HepG2 (cell line): ENCODE results near the gene ARHGEF16. TPM values are rescaled to one million over a fixed set of nuclear protein-coding genes. Genes with fewer than 3 reads are reported as not detected.

Experiments used
- ATAC-seq: fragments of 200-7000 bp; cut with Tn5 transposase; 3 replicates; pipeline ENCODE4 v1.9.1; 2020; ENCODE audit warnings: mild to moderate bottlenecking, moderate library complexity
- BruUV-seq: library from RNA; stranded (reverse); fragments of 400-500 nt; replicated peaks from 2 replicates; lab custom pipeline; 2021; lab: Mats Ljungman, UMichigan
- CTCF ChIA-PET: fragments of 300-600 bp; formaldehyde crosslinking; extraction: SDS; loops from one replicate; lab custom pipeline; 2021; ENCODE audit warnings: low total read pairs, inconsistent platforms, low intra/inter-chr PET ratio; lab: Yijun Ruan, JAX
- POLR2A ChIA-PET: fragments of 350-600 bp; sonication (Branson Sonifier 250); formaldehyde crosslinking; loops from one replicate; lab custom pipeline; 2020; ENCODE audit warnings: antibody characterized with exemption, inconsistent platforms; lab: Yijun Ruan, JAX
- DNase-seq: peaks from one replicate; pipeline ENCODE4 v3.0.0-alpha.2; 2015; ENCODE audit warnings: low spot score
- FAIRE-seq: peaks from 3 replicates; lab custom pipeline; 2011; peaks lifted over from hg19 to GRCh38; lab: Jason Lieb, UNC
- H2AFZ ChIP-seq: one replicate; pipeline ENCODE4 v1.6.1; 2011; ENCODE audit warnings: low read length, inconsistent platforms
- H3K27ac ChIP-seq: fragments of 300-600 bp; 3 replicates; pipeline ENCODE4 v1.8.0; 2011; ENCODE audit warnings: mixed run types, mild to moderate bottlenecking, mixed read lengths, low read length, inconsistent platforms; ENCODE audit not compliant: insufficient read depth; ENCODE audit errors: extremely low read length
- H3K27me3 ChIP-seq, 2 experiments: fragments of 200-600 bp in 1 of 2; 2 replicates in 1 of 2; 3 replicates in 1 of 2; pipeline versions ENCODE4 v1.6.0 to v1.8.0; 2011; ENCODE audit warnings: low read length in 2 of 2, mild to moderate bottlenecking in 2 of 2, moderate library complexity in 2 of 2, inconsistent platforms in 1 of 2; ENCODE audit not compliant: insufficient read depth in 2 of 2, control insufficient read depth in 1 of 2
- H3K36me3 ChIP-seq, 2 experiments: fragments of 200-600 bp in 1 of 2; replicated peaks in 1 of 2; 2 replicates in 1 of 2; 3 replicates in 1 of 2; pipeline versions ENCODE4 v1.5.1 to v1.8.0; 2011; ENCODE audit warnings: low read length in 2 of 2, inconsistent platforms in 1 of 2; ENCODE audit not compliant: insufficient read depth in 2 of 2, control insufficient read depth in 1 of 2
- H3K4me1 ChIP-seq: 2 replicates; pipeline ENCODE4 v1.5.1; 2012; ENCODE audit warnings: low read length, inconsistent platforms; ENCODE audit not compliant: insufficient read depth
- H3K4me2 ChIP-seq: 2 replicates; pipeline ENCODE4 v1.6.0; 2011; ENCODE audit warnings: low read depth, low read length, inconsistent platforms
- H3K4me3 ChIP-seq, 3 experiments: fragments of 200-600 bp in 1 of 3; sonication (generic), shearing (Covaris generic) in 1 of 3; replicated peaks in 1 of 3; 2 replicates each; pipeline ENCODE4 v1.5.1; 2011 to 2016; ENCODE audit warnings: low read length in 3 of 3, inconsistent platforms in 2 of 3, low read depth in 2 of 3, mild to moderate bottlenecking in 2 of 3, control low read depth in 1 of 3, mixed read lengths in 1 of 3; ENCODE audit not compliant: insufficient read depth in 1 of 3
- H3K79me2 ChIP-seq: one replicate; pipeline ENCODE4 v1.6.1; 2011; ENCODE audit warnings: low read length, inconsistent platforms; ENCODE audit not compliant: insufficient read depth
- H3K9ac ChIP-seq: 2 replicates; pipeline ENCODE4 v1.6.0; 2011; ENCODE audit warnings: mild to moderate bottlenecking, low read depth, low read length, inconsistent platforms; ENCODE audit not compliant: insufficient read depth
- H3K9me3 ChIP-seq: 2 replicates; pipeline ENCODE4 v1.5.1; 2012; ENCODE audit warnings: mild to moderate bottlenecking, low read length
- H4K20me1 ChIP-seq: 2 replicates; pipeline ENCODE4 v1.6.0; 2011; ENCODE audit warnings: inconsistent platforms, mild to moderate bottlenecking, low read length, moderate library complexity; ENCODE audit not compliant: insufficient read depth
- AGO2 ChIP-seq: fragments of 200-400 bp; formaldehyde crosslinking; optimal IDR thresholded peaks from 2 replicates; pipeline ENCODE3; 2017; ENCODE audit warnings: mild to moderate bottlenecking, low read depth, low read length, moderate library complexity
- ATF7-NPFF ChIP-seq: sonication (generic); formaldehyde crosslinking; IDR thresholded peaks from 2 replicates; pipeline ENCODE4 v1.8.1; 2023; ENCODE audit warnings: mild to moderate bottlenecking, low read depth, missing genetic modification reagents, moderate library complexity
- BORCS8-MEF2B ChIP-seq: sonication (generic); formaldehyde crosslinking; IDR thresholded peaks from 2 replicates; pipeline ENCODE4 v1.8.0; 2022; ENCODE audit warnings: mild to moderate bottlenecking, missing genetic modification reagents
- HNRNPL ChIP-seq: fragments of 200-400 bp; formaldehyde crosslinking; IDR thresholded peaks from 2 replicates; pipeline ENCODE4 v1.6.1; 2017; ENCODE audit warnings: mild to moderate bottlenecking, low read depth, low read length
- HNRNPLL ChIP-seq: fragments of 200-400 bp; formaldehyde crosslinking; IDR thresholded peaks from 2 replicates; pipeline ENCODE4 v1.6.1; 2017; ENCODE audit warnings: mild to moderate bottlenecking, low read depth, low read length; ENCODE audit not compliant: poor library complexity, severe bottlenecking
- MYNN ChIP-seq: sonication (generic); formaldehyde crosslinking; IDR thresholded peaks from 2 replicates; pipeline ENCODE4 v1.4.0; 2020; ENCODE audit warnings: mild to moderate bottlenecking, low read depth, missing genetic modification reagents
- POLR2G ChIP-seq: fragments of 200-400 bp; formaldehyde crosslinking; IDR thresholded peaks from 2 replicates; pipeline ENCODE4 v1.6.1; 2018; ENCODE audit warnings: mild to moderate bottlenecking, low read depth, low read length, moderate library complexity
- ZFP37 ChIP-seq: sonication (generic); formaldehyde crosslinking; IDR thresholded peaks from 2 replicates; pipeline ENCODE4 v1.4.0; 2020; ENCODE audit warnings: missing genetic modification reagents, borderline replicate concordance
- ZNF768 ChIP-seq: sonication (generic); formaldehyde crosslinking; IDR thresholded peaks from 2 replicates; pipeline ENCODE4 v1.4.0; 2020; ENCODE audit warnings: missing genetic modification reagents
- WGBS: methylation state at CpG from one replicate; pipeline ENCODE4 v1.1.6; 2017; ENCODE audit warnings: low lambda C conversion rate; 5-methylcytosine and 5-hydroxymethylcytosine counted together
- in situ Hi-C: cut with HindIII; loops from 2 replicates; pipeline ENCODE4 v1.10.0; 2017; ENCODE audit warnings: low pct_unique_long_range_greater_than_20kb; ENCODE audit not compliant: extremely low pct_ligation_motif_present
- intact Hi-C: fragments of 100-400 bp; cut with micrococcal nuclease; formaldehyde crosslinking; loops from one replicate; pipeline ENCODE4 v1.10.0; 2022; ENCODE audit not compliant: unreplicated experiment
- polyA plus RNA-seq, 8 experiments: library from polyadenylated mRNA; depleted of rRNA in 3 of 8; stranded (reverse) in 7 of 8; unstranded in 1 of 8; fragments of >200 nt; fragmentation: Illumina TruSeq in 4 of 8; extraction: Trizol in 4 of 8; gene quantifications; 2 replicates each; pipeline versions ENCODE4 v1.2.1 to v1.2.3, GENCODE V29; 2011 to 2016; ENCODE audit warnings: low read depth in 4 of 8, missing spikeins in 1 of 8, mixed read lengths in 1 of 8; ENCODE audit not compliant: insufficient read depth in 1 of 8
- total RNA-seq, 5 experiments: library from RNA; depleted of rRNA; stranded (reverse); fragments of >200 nt; fragmentation: Illumina TruSeq; extraction: Trizol; gene quantifications; 2 replicates each; pipeline ENCODE4 v1.2.3, GENCODE V29; 2016; ENCODE audit warnings: low read depth in 1 of 5

Gene ARHGEF16
- total and polyA plus RNA-seq, 2 of the 13 experiments (the other 11 are each of a cell fraction or from before 2014, with no cell fraction given): 20.3 to 39.9 TPM

- ChIA-PET CTCF (no interaction called here), POLR2A (interaction anchor here (1.6 kb wide), 1 partner anchor 11 kb away, joined by 6 read pairs; no protein-coding TSS in a partner anchor)
- Histone ChIP-seq H3K27me3 (no peaks in the 10 kb centered on the region), H3K9me3 (no peaks in the 10 kb centered on the region), H3K79me2 (peaks cover 19% of the 10 kb centered on the region), H3K4me3 (no peak overlapping the region), H3K36me3 (peaks cover 0 to 8% of the 10 kb centered on the region in 2 experiments; a peak in 4 of 5 replicates), H4K20me1 (no peaks in the 10 kb centered on the region), H3K4me2 (no peak overlapping the region), H3K27ac (no peak overlapping the region), H3K9ac (no peak overlapping the region), H2AFZ (no peak overlapping the region), H3K4me1 (peaks cover 27% of the 10 kb centered on the region)
- no peak for ATAC-seq
- BruUV-seq: no TSS peak
- TF ChIP-seq BORCS8-MEF2B (CRISPR knock-in tag): no peak
- TF ChIP-seq ATF7-NPFF (CRISPR knock-in tag): no peak
- peak; percentile 70 for TF ChIP-seq AGO2
- intact Hi-C loops: no loop called here
- 88% methylated on average over 15 of the region's 21 CpGs for WGBS
- in situ Hi-C loops: no loop called here
- no peak for FAIRE-seq
- no peak for DNase-seq
These were observed 9.6 kb downstream of the ARHGEF16 start for GRCh38 chr1:3463891-3464648.

- Histone ChIP-seq H3K4me2 (no peak overlapping the region), H4K20me1 (no peaks in the 10 kb centered on the region), H3K79me2 (peaks cover 17% of the 10 kb centered on the region), H3K4me1 (peaks cover 21% of the 10 kb centered on the region), H3K27me3 (no peaks in the 10 kb centered on the region), H3K4me3 (no peak overlapping the region), H3K27ac (no peak overlapping the region), H2AFZ (no peak overlapping the region), H3K9ac (no peak overlapping the region), H3K9me3 (no peaks in the 10 kb centered on the region), H3K36me3 (peaks cover 2 to 10% of the 10 kb centered on the region in 2 experiments; a peak in 4 of 5 replicates)
- ATAC-seq: no peak
- no peak for DNase-seq
- BruUV-seq: no TSS peak
- ChIA-PET CTCF (no interaction called here), POLR2A (interaction anchor here (1.5 kb wide), 1 partner anchor 8 kb away, joined by 5 read pairs; no protein-coding TSS in a partner anchor)
- intact Hi-C loops (no loop called here), in situ Hi-C loops (no loop called here)
- TF ChIP-seq HNRNPLL (peak; percentile 23), MYNN (no peak), POLR2G (peak; percentile 31; the same call in 1 of the 2 replicates), ZNF768 (CRISPR knock-in tag) (peak; percentile 58; the same call in 1 of the 2 replicates), HNRNPL (0 out of 2 replicates have a peak, but pooled peaks have one; percentile 39), ZFP37 (no peak)
- FAIRE-seq: no peak
- 93% methylated on average over 7 of the region's 11 CpGs for WGBS
These were observed 10.2 kb downstream of the ARHGEF16 start for GRCh38 chr1:3464649-3465025.
